Activated T-cell treated with anti-CD3 and anti-CD28 coated beads, Interleukin-2, amount 50 U/mL, for 48 hours (primary cell): Measurements from ENCODE around the gene SYNJ2BP.
"Not testable (repeated sequence)": the region's sequence is repeated elsewhere in the genome, so short reads cannot be mapped to it uniquely, and the experiment has no call there.

ENCODE experiments used
- DNase-seq, 2 experiments: peaks; one replicate each; pipeline ENCODE4 v3.0.0-alpha.2; 2020

The SYNJ2BP gene, protein sequence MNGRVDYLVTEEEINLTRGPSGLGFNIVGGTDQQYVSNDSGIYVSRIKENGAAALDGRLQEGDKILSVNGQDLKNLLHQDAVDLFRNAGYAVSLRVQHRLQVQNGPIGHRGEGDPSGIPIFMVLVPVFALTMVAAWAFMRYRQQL

DNA sequence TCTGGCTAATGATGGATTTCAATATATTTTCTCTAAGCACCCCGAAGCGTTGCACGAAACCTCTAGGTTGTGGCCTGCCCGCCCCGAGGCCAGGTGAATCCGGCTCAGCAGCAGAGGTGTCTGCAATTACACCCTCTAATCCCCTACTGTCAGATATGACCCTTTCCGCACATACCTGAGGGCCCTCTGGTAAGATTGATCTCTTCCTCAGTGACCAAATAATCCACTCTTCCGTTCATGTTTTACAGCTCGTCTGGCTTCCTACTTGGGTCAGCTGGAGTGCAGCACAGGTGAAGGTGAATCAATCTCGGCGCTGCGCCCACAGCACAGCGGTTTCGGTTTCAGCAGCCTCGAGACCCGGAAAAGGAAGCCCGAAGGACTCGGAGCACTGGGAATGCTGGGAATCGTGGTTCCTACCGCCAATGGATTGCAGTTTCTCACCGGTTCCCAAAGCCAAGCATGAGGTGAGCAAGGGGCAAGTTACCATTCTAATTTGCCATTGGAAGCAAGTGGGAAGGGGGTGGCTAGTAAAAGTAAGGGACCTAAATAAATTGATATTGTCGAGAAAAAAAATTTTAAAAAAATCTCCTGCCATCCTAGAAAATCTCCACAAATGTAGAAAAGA, at the start of gene SYNJ2BP:
TSS of gene SYNJ2BP (minus strand) at position 366 of the 625 bp plus-strand sequence. CDS start at position 239, 127 bp downstream.
- DNase-seq = peak; percentile 55 to 62

GRCh38 chr14:70454731-70455130, 37.8 kb upstream of the SYNJ2BP start:
- DNase-seq = no peak

- no peak for DNase-seq
Measured at GRCh38 chr14:70451874-70452273, 35.0 kb upstream of the SYNJ2BP start, which contains the start of gene ADAM21. ADAM21 (plus strand) TSS chr14:70452174; CDS start chr14:70457500, 5,326 bp downstream.

DNA sequence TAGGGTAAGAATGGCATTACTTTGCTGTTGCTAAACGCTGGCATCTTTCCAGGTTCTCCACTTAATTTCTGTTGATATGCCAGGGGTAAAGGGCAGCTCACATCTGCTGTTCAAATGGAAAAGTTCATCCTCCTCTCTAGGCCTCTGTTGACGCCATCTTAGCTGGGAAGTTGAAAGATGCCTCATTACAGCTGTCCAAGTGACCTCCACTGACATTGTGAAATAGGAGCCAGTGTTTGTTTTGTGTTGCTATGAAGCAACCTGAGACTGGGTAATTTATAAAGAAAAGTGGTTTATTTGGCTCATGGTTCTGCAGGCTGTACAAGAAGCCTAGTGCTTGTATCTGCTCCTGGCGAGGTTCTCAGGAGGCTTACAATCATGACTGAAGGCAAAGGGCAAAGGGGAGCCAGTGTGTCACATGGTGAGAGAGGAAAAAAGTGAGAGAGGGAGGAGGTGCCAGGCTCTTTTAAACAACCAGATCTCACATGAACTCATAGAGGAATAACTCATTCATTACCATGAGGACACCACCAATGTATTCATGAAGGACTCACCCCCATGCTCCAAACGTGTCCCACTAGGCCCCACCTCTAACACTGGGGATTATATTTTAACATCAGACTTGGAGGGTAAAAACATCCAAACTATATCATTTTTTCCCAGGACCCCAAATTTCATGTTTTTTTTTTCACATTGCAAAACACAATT, 31.9 kb upstream of the SYNJ2BP start:
- DNase-seq = no peak

- no peak for DNase-seq
Measured at GRCh38 chr14:70442750-70443149, 25.9 kb upstream of the SYNJ2BP start.

DNA sequence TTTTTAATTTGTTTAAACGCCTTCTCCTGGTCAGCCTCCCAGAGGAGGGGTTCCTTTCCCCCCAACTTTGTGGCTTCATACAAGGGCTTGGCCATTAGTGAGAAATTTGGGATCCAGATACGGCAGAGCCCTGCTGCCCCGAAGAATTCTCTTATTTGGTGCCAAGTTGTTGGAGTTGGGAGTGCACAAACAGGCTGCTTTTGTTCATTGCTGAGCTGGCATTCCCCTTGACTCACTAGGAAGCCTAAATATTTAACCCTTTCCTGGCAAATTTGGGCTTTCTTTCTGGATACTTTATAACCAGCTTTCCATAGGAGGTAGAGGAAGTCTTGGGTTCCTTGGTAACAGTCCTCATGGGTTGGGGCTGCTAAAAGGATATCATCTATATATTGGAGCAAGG, 24.8 kb upstream of the SYNJ2BP start:
- no peak for DNase-seq

GRCh38 chr14:70436867-70437266, 20.0 kb upstream of the SYNJ2BP start:
- DNase-seq = no peak

- not testable (repeated sequence) for DNase-seq
Measured at GRCh38 chr14:70426555-70426954, 9.7 kb upstream of the SYNJ2BP start.

DNA sequence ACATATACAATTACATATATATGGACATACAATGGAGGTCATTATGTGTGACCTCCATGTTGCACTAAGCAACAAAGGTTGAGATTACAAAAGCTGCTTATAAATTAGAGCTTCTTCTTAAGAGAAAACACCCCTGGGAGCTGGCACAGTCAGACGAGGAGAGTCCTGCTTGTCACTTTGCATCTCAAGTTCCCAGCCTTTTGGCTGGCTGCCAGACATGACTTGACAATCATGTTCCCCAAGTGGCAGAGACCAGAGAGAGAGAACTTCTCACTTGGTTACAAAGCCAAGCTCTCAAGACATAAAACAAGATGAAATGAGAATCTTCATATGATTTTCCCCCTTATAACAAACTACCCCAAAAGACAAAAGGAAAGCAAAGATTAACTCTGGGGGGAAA, 8.5 kb upstream of the SYNJ2BP start:
- DNase-seq = no peak

DNA sequence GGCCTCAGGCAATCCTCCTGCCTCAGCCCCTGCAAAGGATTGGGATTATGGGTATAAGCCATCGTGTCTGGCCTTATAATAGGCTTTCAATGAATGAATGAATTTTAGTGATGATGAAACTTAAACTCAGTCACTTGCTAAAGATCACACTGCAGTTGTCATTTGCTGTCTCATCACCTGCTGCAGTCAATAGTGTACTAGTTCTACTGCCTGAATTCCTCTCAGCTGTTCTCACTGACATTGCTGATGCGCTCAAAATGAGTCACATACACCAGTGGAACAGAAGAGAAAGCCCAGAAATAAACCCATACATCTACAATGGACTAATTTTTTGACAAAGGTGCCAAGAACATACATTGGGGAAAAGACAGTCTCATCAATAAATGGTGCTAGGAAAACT, 5.6 kb upstream of the SYNJ2BP start:
- no peak for DNase-seq

DNA sequence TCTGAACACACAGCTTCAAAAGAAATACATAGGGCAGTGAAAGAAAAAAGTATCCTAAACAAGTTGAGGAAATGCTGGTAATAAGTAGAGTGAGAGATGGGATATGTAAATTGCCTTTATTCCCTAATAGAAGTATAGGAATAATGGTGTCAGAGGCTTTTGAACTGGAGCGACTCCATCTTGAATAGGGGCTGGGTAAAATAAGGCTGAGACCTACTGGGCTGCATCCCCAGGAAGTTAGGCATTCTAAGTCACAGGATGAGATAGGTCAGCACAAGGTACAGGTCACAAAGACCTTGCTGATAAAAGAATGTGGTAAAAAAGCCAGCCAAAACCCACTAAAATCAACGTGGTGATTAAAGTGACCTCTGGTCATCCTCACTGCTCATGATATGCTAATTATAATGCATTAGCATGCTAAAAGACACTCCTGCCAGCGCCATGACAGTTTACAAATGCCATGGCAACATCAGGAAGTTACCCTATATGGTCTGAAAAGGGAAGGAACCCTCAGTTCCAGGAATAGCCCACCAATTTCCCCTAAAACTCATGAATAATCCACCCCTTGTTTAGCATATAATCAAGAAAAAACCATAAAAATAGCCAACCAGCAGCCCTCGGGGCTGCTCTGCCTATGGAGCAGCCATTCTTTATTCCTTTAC, 2.5 kb upstream of the SYNJ2BP start:
- DNase-seq = not testable (repeated sequence)

DNA sequence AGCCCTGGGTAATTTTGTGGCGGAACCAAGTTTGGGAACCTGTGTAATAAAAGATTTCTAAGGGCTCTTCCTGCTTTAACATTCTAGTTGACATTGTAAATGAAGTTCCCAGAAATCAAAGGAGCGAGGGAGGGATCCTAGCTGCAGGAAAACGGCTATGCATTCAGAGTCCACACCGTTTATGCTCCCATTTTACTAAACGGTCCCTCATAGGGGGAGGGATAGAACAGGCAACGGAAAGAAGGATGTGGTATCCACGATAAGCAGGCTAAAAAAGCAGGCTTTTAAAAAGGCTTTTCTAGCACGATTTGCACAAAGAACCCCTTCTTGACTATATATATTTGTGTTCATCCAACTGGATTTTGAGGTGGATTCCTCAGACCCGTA, 559 bp downstream of the SYNJ2BP start:
- no peak for DNase-seq

- DNase-seq = no peak
Measured at GRCh38 chr14:70415788-70416187, 1.1 kb downstream of the SYNJ2BP start.

GRCh38 chr14:70407621-70408020, 9.3 kb downstream of the SYNJ2BP start:
- no peak for DNase-seq

- DNase-seq = not testable (repeated sequence)
Measured at GRCh38 chr14:70406216-70406615, 10.7 kb downstream of the SYNJ2BP start.

GRCh38 chr14:70403335-70403734, 13.6 kb downstream of the SYNJ2BP start:
- not testable (repeated sequence) for DNase-seq

DNA sequence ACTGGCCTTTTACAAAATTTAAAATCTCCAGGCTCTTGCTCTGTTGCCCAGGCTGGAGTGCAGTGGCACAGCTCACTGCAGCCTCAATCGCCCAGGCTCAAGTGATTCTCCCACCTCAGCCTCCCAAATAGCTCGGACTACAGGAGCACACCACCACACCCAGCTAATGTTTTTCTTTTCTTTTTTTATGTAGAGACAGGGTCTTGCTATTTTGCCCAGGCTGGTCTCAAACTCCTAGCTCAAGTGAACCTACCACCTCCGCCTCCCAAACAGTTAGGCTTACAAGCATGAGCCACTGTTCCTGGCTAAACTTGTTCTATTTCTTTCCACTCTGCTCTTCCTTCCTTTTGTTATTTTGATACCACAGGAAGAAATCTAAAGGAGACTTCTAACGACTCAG, 15.2 kb downstream of the SYNJ2BP start:
- DNase-seq = no peak

DNA sequence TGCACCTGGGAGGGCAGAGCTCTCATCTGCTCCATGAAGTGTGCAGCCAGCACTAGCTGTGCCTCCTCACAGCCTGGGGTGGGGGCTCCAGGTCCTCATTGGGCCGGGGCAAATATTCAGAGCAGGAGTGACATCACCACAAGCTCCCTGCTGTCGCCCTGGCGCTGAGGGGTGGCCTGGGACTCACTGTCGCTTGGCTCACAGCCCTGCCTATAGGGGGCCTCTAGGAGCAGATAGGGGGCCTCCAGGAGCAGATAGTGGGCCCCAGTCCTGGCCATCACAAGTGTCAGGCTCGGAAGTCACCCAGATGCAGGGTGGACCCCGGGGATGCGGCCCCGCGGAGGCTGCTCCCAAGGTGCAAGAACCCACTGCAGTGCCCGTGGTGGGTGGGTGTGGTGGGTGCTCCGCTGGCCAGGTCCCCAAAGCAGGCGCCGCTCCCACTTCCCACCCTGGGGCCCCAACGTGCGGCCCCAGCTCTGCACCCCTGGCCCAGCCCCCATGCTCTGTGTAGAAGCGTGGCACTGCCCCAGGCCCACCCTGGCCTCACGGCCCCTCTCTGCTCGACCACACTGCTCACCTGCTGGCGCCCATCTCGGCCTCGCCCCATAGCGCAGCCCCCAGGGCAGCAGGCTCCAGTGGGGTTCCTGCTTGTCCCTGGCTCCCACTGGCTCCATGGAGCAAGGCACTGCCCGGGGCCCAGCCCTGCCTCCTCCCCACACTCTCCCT, 18.0 kb downstream of the SYNJ2BP start:
- DNase-seq = no peak

DNA sequence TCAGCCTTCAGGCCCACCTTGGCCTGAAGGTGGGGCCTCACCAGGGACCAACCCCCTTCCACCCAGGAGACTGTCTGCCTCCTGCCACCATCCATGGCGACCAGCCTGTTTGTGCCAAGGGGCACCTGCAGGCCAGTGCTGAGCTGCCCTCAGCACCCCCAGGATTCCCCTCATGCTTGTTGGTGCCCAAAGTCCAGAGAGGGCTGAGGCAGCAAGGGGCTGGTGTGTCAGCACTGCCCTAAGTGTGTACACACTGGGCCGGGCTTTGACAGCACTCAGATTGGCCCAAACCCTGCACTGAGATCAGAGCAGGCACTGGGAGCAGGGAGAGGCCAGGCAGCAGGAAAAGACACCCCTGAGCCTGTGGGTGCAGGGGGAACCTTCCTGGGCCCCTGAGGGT, 18.6 kb downstream of the SYNJ2BP start:
- DNase-seq = no peak

GRCh38 chr14:70397746-70398145, 19.1 kb downstream of the SYNJ2BP start:
- no peak for DNase-seq

DNA sequence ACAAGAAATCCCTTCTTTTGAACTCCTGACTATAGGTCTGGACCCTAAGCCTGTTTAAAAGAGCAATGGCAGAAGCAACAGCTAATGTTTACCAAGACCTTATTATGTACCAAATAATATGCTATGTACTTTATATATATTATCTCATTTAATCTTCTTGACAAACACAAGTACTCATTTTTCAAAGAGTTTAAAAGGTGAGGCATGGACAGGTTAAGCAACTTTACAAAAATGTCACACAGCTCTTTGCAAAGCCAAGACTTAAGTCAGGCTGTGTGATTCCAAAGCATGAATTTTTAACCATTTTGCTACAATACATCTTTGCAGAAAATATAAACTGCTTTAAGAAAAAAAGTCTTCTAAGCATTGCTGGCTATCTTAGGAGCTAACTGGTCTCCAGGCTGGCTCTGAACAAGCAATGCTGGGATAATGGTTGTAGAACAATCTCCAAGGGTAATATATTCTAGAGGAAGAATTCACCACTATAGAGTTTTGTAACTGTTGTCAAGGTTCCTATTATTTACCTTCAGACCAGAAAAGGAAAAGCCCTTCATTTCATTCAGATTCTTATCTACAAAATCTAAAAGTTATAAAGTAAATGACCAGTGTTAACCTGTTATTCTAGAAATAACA, 22.1 kb downstream of the SYNJ2BP start:
- no peak for DNase-seq

GRCh38 chr14:70392676-70393075, 24.2 kb downstream of the SYNJ2BP start:
- no peak for DNase-seq
